Measurements from ENCODE around the gene LENEP. TPM values are rescaled to one million over a fixed set of nuclear protein-coding genes. Genes with fewer than 3 reads are reported as not detected.

The LENEP gene
- total RNA-seq, 1 experiment from 2014 or later, result 2.8 TPM

GRCh38 chr1:155012776-155013602 lies 19.6 kb downstream of the LENEP start:
- TF ChIP-seq CTCF (conservative IDR thresholded peaks at IDR 0.05), result no peak
- Histone ChIP-seq H3K9me3 (ENCODE audit: control insufficient read depth, low read depth, low read length) (no peaks in the 10 kb centered on the region), H2BK15ac (ENCODE audit: low read depth, low read length) (no peak overlapping the region), H3K23me2 (ENCODE audit: insufficient read length, low read depth, low read length, poor library complexity, severe bottlenecking) (no peaks in the 10 kb centered on the region), H4K20me1 (ENCODE audit: control insufficient read depth, insufficient read depth, insufficient read length) (no peaks in the 10 kb centered on the region), H2BK20ac (ENCODE audit: low read depth, low read length, poor library complexity, severe bottlenecking) (no peak overlapping the region), H3K27me3 (ENCODE audit: insufficient read depth, low read length) (no peaks in the 10 kb centered on the region), H3K14ac (ENCODE audit: insufficient read depth, low read length) (no peak overlapping the region), H4K91ac (ENCODE audit: insufficient read length, low read depth, low read length) (no peak overlapping the region), H3K56ac (ENCODE audit: insufficient read length, low read depth, low read length) (no peak overlapping the region), H3K27ac (ENCODE audit: insufficient read length, low read depth, low read length) (no peak overlapping the region), H3K79me1 (ENCODE audit: insufficient read depth, low read depth, low read length, poor library complexity, severe bottlenecking) (no peaks in the 10 kb centered on the region), H3K18ac (ENCODE audit: insufficient read length, low read depth, low read length) (no peak overlapping the region), H2BK5ac (ENCODE audit: insufficient read length, low read length) (no peak overlapping the region), H3K4me2 (ENCODE audit: insufficient read depth, insufficient read length, low read length) (no peak overlapping the region), H3T11ph (ENCODE audit: low read length) (no peak overlapping the region), H2AK5ac (ENCODE audit: insufficient read length, low read length) (no peak overlapping the region), H3K23ac (ENCODE audit: insufficient read length, low read depth, low read length) (no peak overlapping the region), H4K5ac (ENCODE audit: insufficient read length, low read depth, low read length) (no peak overlapping the region), H4K8ac (replicated peaks; ENCODE audit: insufficient read length, low read depth, low read length) (no peak overlapping the region), H2BK12ac (ENCODE audit: insufficient read length, low read depth, low read length) (no peak overlapping the region), H2BK120ac (ENCODE audit: low read depth, low read length, poor library complexity, severe bottlenecking) (no peak overlapping the region), H2AFZ (ENCODE audit: low read length) (no peak overlapping the region), H3K4ac (ENCODE audit: low read depth, low read length) (no peak overlapping the region), H3K4me1 (ENCODE audit: insufficient read depth, low read length) (peaks cover 3% of the 10 kb centered on the region; the same call in 1 of the 2 replicates), H3K9ac (ENCODE audit: extremely low read depth, insufficient read length, low read length) (no peak overlapping the region), H3K79me2 (ENCODE audit: insufficient read depth, low read length) (no peaks in the 10 kb centered on the region; the same call in 1 of the 2 replicates)
- Mint-ChIP-seq H3K27me3 (ENCODE audit: low read depth) (no peaks in the 10 kb centered on the region), H3K9me3 (no peaks in the 10 kb centered on the region; a peak in 1 of 5 replicates), H3K36me3 (ENCODE audit: insufficient read depth in 1 of 3, low read depth in 3 of 3) (peaks cover 8 to 33% (median 18%) of the 10 kb centered on the region in 3 experiments; a peak in 6 of 7 replicates), H3K4me1 (peaks cover 39 to 66% of the 10 kb centered on the region in 2 experiments), H3K4me3 (peak overlapping the region in 1 of 2 experiments; percentile 57; a peak in 2 of 5 replicates), H3K27ac (peak overlapping the region; percentile 56 to 96 (median 72); a peak in 4 of 7 replicates)
- no CpG with 5 or more reads among the region's 3 CpGs for WGBS (ENCODE audit: extremely low coverage, insufficient read length, low lambda C conversion rate)
- DNase-seq, result no peak
